HEK293 (cell line): ENCODE results near the gene ETV3.

Experiments used
- MEIS1 ChIP-seq: sonication (generic); formaldehyde crosslinking; IDR thresholded peaks from 2 replicates; pipeline ENCODE4 v1.8.1; 2022; ENCODE audit warnings: missing genetic modification reagents, mild to moderate bottlenecking, borderline replicate concordance
- ZNF670 ChIP-seq: fragments of 450-650 bp; formaldehyde crosslinking; IDR thresholded peaks from 2 replicates; pipeline ENCODE4 v1.5.1; 2016; ENCODE audit warnings: missing biosample characterization, missing genetic modification characterization, low read depth
- TF ChIP-seq, protein P1 (sequence below): fragments of 450-650 bp; formaldehyde crosslinking; IDR thresholded peaks from 2 replicates; pipeline ENCODE4 v1.5.1; 2016; ENCODE audit warnings: missing biosample characterization, missing genetic modification characterization

GRCh38 chr1:157154940-157155514 lies 16.8 kb upstream of the ETV3 start:
- no peak for TF ChIP-seq ZNF670 (tag by site-specific recombination)
- no peak for TF ChIP-seq MEIS1 (CRISPR knock-in tag)
- TF ChIP-seq, protein P1, sequence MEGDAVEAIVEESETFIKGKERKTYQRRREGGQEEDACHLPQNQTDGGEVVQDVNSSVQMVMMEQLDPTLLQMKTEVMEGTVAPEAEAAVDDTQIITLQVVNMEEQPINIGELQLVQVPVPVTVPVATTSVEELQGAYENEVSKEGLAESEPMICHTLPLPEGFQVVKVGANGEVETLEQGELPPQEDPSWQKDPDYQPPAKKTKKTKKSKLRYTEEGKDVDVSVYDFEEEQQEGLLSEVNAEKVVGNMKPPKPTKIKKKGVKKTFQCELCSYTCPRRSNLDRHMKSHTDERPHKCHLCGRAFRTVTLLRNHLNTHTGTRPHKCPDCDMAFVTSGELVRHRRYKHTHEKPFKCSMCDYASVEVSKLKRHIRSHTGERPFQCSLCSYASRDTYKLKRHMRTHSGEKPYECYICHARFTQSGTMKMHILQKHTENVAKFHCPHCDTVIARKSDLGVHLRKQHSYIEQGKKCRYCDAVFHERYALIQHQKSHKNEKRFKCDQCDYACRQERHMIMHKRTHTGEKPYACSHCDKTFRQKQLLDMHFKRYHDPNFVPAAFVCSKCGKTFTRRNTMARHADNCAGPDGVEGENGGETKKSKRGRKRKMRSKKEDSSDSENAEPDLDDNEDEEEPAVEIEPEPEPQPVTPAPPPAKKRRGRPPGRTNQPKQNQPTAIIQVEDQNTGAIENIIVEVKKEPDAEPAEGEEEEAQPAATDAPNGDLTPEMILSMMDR: no peak
